GM21390 (cell line): Measurements from ENCODE around the gene MAP10.

Experiments
- ATAC-seq: cut with Tn5 transposase; IDR thresholded peaks from one replicate; pipeline ENCODE4 v1.9.1; 2021; ENCODE audit not compliant: unreplicated experiment

Gene MAP10

DNA sequence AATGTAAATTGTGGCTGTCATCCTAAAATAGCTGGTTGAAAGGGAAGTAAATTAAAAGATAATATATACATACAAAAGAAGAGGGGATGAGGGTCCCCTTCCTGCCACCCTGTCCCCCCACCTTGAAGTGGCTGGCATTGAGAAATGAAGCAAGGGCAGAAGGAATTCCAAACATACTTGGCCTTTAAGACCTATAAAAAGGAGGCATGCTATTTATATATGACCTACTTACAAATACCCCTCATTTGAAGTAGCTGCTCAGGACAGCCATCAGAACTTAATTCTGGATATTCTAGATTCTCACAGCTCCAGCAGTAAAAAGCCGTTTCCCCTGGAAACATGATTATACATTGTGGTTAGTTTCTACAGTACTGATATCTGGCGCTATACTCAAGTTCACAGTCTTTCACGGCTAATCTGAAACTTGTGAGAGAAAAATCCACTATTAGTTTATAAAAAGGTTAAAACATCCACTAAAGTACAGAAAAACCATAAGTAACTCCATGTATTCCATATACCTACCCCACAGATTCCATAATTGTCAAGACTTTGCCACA lies 9.6 kb upstream of the MAP10 start:
- ATAC-seq = no peak

DNA sequence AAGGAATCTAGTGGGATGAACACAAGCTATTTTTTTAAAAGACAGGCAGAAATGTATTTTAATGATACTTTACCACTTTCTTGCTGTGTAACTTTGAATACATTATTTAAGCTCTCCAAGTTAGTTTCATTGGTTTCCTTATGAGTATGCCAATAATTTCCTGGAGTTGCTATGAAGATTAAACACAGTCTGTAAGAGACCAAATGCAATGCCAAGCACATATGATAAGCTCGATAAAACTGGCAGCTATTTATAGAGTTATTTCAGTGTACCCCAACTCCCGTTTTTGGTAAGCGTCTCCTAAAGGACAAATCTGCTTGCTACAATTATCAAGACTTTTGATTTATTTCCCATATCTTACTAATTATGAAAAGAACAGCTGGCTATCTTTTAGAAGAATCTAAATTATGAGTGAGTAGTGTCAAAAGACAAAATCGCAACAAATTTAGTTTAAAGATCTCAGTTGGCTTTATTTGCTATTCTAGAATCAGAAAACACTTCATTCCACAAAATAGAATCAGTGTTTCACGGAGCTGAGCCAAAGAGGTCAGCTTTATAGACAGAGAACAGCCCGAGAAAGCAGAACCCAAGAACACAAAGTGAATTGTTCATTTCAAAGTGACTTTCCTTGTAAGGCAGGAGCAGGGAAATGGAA lies 7.2 kb upstream of the MAP10 start:
- ATAC-seq = no peak

DNA sequence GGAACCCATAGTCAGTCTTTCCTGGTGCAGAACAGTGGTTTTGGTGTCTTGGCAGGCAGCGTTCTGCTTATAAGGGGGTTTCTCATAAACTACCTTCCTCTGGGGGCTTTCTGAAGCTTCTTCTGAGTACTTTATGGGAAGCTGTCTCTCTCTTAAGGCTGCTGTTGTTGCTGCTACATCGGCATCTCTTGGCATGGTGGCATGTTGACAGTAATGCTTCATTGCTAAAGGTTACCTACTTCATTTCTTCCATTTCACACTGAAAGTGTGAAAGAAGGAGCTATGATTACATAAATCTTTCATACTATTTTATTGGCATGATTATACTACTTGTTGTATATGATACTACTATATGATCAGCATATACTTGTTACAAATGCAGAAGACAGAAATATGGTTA lies 6.3 kb upstream of the MAP10 start:
- no peak for ATAC-seq

DNA sequence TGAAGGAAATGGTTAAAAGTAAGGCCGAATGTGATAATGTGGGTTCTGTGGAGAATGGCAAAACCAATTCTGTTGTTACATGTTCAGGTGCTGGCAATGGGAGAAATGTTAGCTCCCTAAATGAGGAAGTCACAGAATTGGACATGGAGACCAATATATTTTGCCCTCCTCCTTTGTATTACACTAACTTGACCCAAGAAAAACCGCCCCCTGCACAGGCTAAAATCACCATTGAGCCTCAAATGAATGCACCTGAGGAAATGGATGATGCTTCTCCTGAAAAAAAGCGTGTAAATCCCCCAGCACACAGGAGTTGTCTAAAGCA lies 932 bp downstream of the MAP10 start:
- ATAC-seq = no peak

DNA sequence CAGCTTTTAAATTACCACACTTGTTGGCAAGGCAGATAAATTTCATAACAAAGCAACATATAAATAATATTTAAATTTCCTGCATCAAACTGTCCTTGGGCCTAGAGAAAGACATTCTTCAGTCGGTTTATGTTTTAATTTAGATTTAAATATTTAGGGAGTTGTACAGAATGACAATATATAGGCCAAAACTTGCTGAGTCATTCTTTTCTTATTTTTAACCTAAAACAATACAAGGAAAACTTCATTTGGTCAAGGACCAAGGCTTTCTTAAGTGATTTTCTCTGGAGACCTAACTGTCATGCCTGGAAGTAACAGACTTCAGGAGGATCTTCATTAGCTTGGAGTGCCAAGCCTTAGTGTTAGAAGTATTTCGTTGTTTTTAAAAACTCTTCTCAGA lies 5.6 kb downstream of the MAP10 start:
- ATAC-seq = no peak

DNA sequence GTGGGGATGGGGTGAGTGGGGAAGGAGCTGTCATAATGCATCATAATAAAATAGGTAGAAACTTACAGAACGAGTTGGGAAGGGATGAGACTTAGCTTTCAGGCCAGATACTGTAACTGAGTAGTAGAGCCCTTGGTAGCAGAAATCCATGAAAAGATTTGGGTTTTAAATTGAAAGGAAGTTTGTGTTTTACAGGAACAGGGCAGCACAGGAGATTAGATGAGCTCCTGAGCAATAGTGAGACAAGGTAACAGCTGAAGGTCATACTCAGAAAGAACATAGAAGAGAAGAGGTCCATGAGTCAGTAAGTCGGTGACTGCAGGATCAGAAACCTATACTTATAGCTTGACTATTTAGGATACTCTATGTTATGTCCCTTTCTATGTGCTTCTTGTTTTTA lies 7.3 kb downstream of the MAP10 start:
- no peak for ATAC-seq

DNA sequence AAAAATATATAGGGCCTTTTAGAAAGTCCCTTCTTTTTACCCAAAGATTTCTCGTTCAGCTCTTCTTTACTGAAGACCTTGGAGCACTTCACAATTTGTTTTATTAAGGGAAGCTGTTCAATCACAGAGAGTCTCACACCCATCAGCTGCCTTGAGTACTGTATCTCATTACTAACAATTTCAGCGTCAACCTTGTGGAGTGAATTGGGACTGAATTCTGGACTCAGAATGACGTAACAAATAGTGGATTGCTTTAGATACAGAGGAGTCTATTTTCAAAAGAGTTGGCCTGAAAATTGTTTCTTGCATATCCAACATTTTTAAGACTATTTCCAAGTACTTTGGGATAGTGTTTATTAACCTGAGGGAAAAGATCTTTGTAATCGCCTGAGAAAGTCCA lies 7.9 kb downstream of the MAP10 start:
- no peak for ATAC-seq

DNA sequence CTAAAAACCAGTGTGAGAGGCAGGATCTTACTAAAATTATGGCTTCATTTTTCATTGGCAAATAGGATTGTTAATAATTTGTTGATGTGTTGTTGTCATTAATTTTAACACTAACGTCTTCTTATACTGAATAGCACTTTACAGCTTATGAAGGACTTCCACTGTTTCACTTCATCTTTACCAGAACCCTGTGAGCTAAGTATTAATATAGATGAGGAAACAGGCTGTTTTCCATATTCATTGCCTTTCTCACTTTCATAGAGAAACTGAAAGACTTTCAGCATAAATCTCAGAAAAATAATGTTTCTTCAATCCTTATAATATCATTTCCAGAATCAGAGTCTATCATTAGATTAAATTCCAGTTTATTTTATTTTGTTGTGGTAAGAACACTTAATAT lies 8.5 kb downstream of the MAP10 start:
- ATAC-seq = no peak

DNA sequence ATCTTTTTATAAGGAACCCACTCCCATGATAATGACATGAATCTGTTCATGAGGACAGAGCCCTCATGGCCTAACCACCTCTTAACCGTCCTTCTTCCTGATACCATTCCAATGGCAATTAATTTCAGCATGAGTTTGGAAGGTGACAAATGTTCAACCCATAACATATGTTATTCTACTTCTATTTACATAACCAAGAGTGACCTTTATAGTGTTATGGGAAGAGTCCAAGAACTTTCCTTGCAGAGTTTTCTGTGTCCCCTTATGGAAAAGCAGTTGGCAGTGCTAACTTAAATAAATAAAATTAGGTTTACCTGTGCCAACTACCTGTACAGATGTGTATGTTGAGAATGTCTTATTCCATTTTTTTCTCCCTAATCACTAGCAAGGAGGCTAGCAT lies 11.1 kb downstream of the MAP10 start:
- no peak for ATAC-seq

DNA sequence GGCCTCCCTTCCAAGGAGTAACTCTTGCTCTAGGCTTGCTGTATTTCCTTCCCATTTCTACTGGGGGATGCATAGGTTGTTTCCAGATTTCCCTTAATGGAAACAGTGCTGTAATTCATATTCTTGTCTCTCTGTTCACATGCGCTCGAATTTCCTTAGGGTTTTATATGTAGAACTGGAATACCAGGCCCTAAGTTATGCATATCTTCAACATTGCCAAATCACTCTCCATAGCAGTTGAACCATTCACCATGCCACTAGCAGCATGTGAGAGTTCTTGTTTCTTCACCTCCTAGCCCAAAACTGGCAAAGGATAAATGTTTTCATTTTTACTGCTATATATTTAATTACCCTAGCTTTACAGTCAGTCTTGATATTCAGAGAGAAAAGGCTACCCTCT lies 12.8 kb downstream of the MAP10 start:
- no peak for ATAC-seq

DNA sequence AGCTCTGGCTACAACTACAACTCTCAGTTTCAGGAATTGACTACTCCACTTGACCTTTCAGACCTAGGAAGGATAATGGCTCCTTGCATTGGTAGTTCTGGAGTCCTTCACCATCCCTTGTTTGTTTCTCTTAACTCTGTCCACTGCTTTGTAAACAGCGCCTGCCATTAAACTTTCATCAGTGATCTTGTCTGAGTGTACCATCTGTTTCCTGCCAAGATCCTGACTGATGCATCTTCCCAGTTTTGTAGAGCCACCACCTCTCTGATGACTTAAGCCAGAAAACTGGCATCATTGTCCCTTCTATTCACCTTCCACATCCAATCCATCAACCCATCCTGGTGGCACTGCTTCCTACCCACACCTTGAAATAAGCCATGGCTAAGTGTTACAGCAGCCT lies 15.2 kb downstream of the MAP10 start:
- no peak for ATAC-seq

DNA sequence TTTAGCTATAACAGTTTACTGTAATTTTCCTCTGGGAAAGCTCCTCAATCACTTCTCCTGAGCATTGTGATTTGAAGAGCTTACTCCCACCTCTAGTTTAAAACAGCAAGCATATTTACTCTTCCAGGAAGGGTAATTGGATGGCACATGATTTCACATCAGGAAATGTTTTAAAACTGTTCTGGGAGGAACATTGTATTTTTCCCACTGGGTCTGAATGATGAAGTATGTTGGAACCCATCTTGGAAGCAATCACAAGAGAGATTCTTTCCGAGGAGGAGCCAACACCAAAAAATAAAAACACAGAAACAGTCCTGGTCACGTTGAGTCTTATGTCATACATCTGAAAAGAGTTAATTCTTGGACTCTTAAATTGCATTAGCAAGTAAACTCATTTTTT lies 17.3 kb downstream of the MAP10 start:
- ATAC-seq = no peak

DNA sequence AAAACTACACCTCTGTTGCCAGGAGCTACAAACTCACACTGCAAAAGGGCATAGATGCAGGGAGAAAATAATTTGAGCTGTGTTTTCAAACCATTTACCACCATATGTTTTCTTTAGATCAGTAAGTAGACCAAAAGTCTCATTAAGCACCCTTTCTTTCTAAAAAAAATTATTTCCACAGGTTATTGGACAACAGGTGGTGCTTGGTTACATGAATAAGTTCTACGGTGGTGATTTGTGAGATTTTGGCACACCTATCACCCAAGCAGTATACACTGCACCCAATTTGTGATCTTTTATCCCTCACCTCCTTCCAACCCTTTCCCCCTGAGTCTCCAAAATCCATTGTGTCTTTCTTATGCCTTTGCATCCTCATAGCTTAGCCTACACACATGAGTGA lies 21.1 kb downstream of the MAP10 start:
- no peak for ATAC-seq

DNA sequence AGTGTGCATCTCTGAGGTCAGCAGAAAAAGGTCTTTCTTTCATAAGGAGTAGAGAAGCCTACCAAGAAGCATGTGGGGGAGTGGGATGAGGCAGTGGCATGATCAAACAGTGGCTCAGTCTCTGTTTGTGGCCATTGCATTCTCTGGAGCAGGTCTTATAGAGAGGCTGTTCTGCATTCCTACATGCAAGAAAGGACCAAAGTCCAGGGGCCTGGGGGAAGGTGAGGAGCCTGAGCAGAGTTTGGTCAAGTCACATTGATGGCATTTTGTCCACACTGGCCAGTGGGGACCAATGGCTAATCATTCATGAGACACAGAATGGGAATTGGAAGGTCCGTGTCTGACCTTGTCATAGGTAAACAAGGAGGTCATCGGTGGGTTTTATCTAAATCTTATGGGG lies 25.4 kb downstream of the MAP10 start:
- ATAC-seq = no peak

DNA sequence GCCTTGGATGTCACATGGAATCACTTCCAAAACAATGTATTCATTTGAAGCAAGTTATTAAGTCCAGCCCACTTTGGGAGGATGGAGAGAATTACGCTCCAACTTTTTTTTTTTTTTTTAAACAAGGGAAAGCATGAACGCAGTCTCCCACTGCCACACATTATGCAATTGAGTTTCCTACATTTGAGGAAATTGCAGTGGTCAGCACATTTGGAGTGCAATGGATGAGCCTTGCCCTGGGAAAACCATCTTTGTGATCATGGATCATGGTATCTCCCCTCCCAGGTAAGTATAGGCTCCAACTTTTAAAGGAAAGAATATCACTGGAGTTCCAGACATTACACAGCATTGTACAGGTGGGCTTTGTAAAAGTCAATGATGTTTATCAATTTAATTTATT lies 26.7 kb downstream of the MAP10 start:
- ATAC-seq = no peak

DNA sequence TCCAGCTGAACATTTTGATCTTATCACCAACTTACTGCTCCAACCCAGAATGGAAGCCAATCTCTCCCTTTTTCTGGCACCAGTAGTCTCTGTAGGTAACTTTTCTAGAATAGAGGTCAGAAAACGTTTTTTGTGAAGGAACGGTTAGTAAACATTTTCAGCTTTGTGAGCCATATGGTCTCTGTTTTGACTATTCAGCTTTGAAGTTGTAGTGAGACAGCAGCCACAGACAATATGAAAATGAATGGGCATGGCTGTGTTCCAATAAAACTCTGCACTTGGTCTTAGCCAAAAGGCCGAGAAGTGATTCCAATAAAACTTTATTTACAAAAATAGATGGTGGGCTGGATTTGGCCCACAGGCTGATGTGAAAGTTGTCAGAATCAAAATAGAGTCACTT lies 28.9 kb downstream of the MAP10 start:
- no peak for ATAC-seq

DNA sequence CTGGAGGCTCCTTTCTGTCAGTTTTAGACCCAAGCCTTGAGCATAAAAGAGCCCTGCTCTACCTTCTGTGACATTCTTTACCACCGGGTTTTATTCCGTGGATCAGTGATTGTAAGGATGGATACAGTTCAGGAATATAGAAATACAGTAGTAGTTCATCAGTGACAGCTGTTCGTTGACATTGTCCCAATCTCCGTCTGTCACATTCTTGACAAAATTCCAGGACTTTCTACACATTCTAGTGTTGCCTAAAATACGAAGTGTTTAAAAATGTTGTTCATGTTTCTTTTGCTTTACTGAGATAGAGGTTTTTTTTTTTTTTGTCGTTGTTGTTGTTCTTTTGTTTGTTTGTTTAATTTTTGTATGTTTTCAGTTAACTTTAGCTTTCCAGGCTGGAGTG lies 29.9 kb downstream of the MAP10 start:
- ATAC-seq = no peak

DNA sequence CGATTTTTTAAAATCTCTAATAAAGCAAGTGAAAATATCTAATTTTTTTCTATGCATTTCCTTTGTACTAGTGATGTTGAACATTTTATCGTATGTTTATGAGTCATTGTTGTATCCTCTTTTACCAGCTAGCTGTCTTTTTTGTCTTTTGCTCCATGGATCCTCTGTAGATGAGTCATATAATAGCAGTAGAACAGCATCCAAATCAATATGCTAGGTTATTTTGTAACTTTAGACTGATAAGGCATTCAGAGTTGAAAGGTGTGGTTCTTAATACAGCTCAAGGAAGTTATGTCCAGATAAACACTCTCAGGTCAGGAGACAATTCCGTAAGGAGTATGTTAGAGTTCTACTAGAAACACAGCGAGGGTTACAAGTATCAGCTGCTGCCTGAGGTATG lies 31.9 kb downstream of the MAP10 start:
- ATAC-seq = no peak

DNA sequence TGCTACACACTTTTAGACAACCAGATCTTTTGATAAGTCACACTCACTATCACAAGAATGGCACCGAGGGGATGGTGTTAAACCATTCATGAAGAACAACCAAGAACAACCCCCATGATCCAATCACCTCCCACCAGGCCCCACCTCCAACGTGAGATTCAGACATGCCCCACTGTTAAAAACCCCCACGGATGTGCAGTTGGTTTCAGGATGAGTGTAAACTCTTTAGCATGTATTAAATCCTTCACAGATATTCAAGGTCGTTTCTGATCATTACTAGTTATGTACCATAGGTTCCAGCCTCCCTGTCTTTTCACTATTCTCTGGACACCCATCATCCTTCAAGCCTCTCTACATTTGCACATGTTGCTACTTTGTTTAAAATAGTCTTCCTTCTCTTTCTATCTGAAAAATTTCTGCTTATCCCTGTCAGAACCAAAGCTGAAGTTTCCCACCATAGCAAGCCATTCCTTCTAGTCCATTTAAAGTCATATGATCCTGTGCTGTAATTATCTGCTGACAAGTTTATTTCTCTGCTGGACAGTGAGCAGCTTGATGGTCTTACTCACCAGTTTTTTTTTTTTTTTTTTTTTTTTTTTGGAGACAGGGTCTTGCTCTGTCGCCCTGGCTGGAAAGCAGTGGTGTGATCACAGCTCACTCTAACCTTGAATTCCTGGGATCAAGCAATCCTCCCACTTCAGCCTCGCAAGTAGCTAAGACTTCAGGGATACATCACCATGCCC lies 36.8 kb downstream of the MAP10 start:
- ATAC-seq = no peak

DNA sequence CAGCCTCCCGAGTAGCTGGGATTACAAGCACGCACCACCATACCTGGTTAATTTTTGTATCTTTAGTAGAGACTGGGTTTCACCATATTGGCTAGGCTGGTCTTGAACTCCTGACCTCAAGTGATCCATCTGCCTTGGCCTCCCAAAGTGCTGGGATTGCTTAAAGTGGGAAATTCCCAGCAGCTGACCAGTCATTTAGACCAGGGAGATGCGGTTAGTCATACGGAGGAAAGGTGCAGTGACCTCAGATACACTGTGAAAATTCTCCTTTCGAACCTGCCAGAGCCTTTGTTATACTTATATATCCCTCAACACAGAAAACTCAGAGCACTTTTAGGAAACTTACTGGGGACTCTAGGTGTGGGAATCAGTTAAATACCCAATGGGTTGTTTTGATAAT lies 39.6 kb downstream of the MAP10 start:
- ATAC-seq = no peak

DNA sequence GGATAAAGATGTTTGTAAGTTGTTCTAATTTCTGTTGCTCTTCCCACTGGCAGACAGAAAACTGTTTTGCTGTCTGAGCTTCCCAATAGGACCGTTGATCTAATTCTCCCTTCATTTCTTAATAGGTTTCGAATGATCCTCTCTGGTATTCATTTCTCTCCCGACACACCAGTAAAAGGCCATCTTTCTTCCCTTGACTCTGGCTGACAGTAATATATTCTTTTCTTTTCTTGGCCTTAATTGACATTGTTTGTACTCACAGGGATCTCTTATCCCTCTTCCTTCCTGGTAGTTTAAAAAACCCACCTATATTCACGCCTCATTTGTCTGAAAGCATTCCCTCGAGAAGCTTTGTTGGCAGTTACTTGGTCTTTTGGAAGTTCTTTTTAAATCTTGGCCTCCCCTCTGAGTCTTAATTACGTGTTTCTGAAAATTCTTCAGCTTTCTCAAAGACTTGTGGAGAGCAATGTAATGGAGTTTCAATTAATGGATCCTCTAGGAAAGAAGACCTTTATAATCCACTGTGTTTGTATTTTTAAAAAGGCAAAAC lies 40.3 kb downstream of the MAP10 start:
- no peak for ATAC-seq

DNA sequence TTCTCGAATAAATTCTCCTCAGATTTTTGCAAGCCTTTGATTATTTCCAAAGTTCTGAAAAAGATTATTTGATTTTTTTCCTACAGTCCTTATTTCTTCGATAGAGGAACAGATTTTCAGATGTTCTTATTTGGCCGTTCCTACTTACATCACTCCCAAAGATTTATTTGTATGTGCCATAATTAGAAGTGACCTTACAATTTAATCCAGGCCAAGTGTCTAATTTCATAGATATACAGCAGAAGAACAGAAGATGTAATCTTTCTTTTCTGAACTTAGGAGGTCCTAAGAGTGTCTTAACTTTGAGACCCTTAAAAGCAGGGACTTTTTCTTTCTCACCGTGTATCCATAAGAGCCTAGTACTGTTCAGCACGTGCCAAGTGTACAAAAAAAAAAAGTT lies 46.3 kb downstream of the MAP10 start:
- no peak for ATAC-seq
